Ishikawa (cell line): ENCODE results near the gene TNFAIP8L3.

ENCODE experiments used
- CEBPB ChIP-seq: IDR thresholded peaks from 2 replicates; pipeline ENCODE4 v1.6.1; 2012
- CREB1 ChIP-seq: IDR thresholded peaks from 2 replicates; pipeline ENCODE4 v1.6.1; 2012; ENCODE audit warnings: low read depth
- EGR1 ChIP-seq: IDR thresholded peaks from 2 replicates; pipeline ENCODE4 v1.6.1; 2012
- EP300 ChIP-seq: IDR thresholded peaks from 2 replicates; pipeline ENCODE4 v1.6.1; 2012; ENCODE audit warnings: borderline replicate concordance
- FOXM1 ChIP-seq: IDR thresholded peaks from 2 replicates; pipeline ENCODE4 v1.6.1; 2012; ENCODE audit warnings: low read depth, borderline replicate concordance
- NFIC ChIP-seq: IDR thresholded peaks from 2 replicates; pipeline ENCODE4 v1.6.1; 2012
- RAD21 ChIP-seq: IDR thresholded peaks from 2 replicates; pipeline ENCODE4 v1.6.1; 2012; ENCODE audit warnings: low read depth
- TAF1 ChIP-seq: IDR thresholded peaks from 2 replicates; pipeline ENCODE4 v1.6.1; 2012; ENCODE audit warnings: low read depth, mild to moderate bottlenecking
- TCF12 ChIP-seq: IDR thresholded peaks from 2 replicates; pipeline ENCODE4 v1.6.1; 2012; ENCODE audit warnings: low read depth
- TEAD4 ChIP-seq: IDR thresholded peaks from 2 replicates; pipeline ENCODE4 v1.6.1; 2012
- YY1 ChIP-seq: IDR thresholded peaks from 2 replicates; pipeline ENCODE4 v1.6.1; 2012; ENCODE audit warnings: low read depth
- ZBTB7A ChIP-seq: IDR thresholded peaks from 2 replicates; pipeline ENCODE4 v1.6.1; 2012; ENCODE audit warnings: low read depth
- TF ChIP-seq, protein P1 (sequence below): IDR thresholded peaks from 2 replicates; pipeline ENCODE4 v1.6.1; 2012
- TF ChIP-seq, protein P2 (sequence below): IDR thresholded peaks from 2 replicates; pipeline ENCODE4 v1.6.1; 2012
- TF ChIP-seq, protein P3 (sequence below): IDR thresholded peaks from 2 replicates; pipeline ENCODE4 v1.6.1; 2012; ENCODE audit warnings: low read depth, mild to moderate bottlenecking

The TNFAIP8L3 gene

DNA sequence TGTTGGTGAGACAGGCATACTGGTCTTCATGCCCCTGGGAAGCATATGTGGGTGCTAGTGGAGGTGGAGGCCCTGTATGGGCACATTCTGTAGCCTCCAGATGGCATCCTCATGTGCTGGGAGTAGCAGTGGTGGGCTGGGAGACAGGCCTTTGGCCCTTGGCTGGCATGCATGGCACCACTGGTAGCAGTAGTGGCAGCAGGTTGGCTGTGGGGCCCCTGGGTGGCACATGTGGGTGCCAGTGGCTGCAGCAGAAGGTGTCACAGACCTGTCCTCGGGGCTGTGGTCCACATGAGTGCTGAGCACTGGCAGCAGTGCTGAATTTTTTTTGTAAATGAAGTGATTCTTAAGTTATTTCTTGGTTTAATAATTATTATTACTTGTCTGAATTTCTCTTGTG is 71.2 kb downstream of the TNFAIP8L3 start:
- TF ChIP-seq TCF12 (no peak), CEBPB (no peak), RAD21 (no peak), FOXM1 (no peak), YY1 (no peak), NFIC (no peak), TAF1 (no peak), EP300 (no peak), CREB1 (no peak), EGR1 (no peak)
- TF ChIP-seq, protein P1, sequence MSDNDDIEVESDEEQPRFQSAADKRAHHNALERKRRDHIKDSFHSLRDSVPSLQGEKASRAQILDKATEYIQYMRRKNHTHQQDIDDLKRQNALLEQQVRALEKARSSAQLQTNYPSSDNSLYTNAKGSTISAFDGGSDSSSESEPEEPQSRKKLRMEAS = no peak
- TF ChIP-seq, protein P2, sequence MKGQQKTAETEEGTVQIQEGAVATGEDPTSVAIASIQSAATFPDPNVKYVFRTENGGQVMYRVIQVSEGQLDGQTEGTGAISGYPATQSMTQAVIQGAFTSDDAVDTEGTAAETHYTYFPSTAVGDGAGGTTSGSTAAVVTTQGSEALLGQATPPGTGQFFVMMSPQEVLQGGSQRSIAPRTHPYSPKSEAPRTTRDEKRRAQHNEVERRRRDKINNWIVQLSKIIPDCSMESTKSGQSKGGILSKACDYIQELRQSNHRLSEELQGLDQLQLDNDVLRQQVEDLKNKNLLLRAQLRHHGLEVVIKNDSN = no peak

DNA sequence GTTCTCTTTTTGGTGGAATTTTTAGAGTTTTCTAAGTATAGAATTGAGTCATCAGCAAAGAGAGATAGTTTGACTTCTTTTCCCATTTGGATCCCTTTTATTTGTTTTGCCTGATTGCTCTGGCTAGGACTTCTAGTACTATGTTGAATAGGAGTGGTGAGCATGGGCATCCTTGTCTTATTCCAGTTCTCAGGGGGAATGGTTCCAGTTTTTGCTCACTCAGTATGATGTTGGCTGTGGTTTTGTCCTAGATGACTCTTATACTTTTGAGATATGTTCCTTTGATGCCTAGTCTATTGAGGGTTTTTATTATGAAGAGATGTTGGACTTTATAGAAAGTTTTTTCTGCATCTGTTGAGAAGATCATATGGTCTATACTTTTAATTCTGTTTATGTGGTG is 72.5 kb downstream of the TNFAIP8L3 start:
- TF ChIP-seq, protein P3, sequence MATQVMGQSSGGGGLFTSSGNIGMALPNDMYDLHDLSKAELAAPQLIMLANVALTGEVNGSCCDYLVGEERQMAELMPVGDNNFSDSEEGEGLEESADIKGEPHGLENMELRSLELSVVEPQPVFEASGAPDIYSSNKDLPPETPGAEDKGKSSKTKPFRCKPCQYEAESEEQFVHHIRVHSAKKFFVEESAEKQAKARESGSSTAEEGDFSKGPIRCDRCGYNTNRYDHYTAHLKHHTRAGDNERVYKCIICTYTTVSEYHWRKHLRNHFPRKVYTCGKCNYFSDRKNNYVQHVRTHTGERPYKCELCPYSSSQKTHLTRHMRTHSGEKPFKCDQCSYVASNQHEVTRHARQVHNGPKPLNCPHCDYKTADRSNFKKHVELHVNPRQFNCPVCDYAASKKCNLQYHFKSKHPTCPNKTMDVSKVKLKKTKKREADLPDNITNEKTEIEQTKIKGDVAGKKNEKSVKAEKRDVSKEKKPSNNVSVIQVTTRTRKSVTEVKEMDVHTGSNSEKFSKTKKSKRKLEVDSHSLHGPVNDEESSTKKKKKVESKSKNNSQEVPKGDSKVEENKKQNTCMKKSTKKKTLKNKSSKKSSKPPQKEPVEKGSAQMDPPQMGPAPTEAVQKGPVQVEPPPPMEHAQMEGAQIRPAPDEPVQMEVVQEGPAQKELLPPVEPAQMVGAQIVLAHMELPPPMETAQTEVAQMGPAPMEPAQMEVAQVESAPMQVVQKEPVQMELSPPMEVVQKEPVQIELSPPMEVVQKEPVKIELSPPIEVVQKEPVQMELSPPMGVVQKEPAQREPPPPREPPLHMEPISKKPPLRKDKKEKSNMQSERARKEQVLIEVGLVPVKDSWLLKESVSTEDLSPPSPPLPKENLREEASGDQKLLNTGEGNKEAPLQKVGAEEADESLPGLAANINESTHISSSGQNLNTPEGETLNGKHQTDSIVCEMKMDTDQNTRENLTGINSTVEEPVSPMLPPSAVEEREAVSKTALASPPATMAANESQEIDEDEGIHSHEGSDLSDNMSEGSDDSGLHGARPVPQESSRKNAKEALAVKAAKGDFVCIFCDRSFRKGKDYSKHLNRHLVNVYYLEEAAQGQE = no peak
- TF ChIP-seq, protein P1 = no peak
- TF ChIP-seq CREB1 (no peak), CEBPB (no peak), RAD21 (no peak), EP300 (no peak), FOXM1 (no peak), YY1 (no peak), ZBTB7A (no peak), EGR1 (no peak)
- TF ChIP-seq, protein P2 = no peak

DNA sequence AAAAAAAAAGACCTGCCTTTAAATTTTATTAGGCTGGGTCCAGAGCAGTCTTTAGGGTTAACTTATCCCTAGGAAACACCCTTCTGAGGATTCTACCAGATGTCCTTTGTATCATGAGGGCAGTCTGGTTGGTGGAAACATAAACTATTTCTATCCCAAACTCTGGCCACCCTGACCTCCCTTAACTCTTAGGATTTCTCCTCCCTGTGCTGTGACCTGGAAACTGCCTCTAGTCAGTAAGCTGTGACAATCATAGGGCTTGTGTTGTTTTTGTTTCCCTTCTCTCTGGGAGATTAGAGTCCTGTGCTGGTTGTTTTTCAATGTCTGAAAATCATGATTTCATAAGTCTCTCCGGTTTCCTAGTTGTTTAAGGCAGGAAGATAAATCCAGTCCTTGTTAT is 78.1 kb downstream of the TNFAIP8L3 start:
- TF ChIP-seq CEBPB = no peak
- no peak for TF ChIP-seq FOXM1
- TF ChIP-seq, protein P2 = no peak
- no peak for TF ChIP-seq ZBTB7A
- TF ChIP-seq, protein P1 = no peak
- TF ChIP-seq RAD21 = no peak
- TF ChIP-seq, protein P3 = no peak
- TF ChIP-seq TCF12 = no peak
- no peak for TF ChIP-seq EP300
- TF ChIP-seq NFIC = no peak

DNA sequence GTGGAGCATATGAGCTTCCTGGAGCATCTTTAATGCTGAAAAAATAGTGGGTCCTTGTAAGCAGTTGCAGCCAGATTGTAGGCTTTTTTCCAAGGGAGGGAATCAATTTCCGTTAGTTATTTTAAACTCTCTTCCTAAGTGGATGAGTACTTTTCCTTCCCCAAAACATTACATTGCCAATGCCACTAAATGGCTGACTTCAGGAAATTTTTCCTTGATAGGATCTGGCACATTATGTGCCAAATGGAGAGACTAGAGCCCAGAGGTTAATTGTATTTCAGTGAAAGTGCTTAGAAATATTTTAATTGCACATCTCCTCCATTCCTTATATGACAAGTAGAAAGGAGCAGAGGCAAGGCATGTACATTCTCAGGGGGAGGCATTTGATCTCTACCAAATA is 83.5 kb downstream of the TNFAIP8L3 start:
- TF ChIP-seq, protein P3 = no peak
- TF ChIP-seq EP300 = no peak
- no peak for TF ChIP-seq TEAD4
- TF ChIP-seq RAD21 = no peak
- TF ChIP-seq CREB1 = no peak
- no peak for TF ChIP-seq TCF12
